GM12801 (cell line): ENCODE results near the gene APOLD1.

Experiments used
- CTCF ChIP-seq: IDR thresholded peaks from one replicate; pipeline ENCODE4 v1.5.1; 2011; ENCODE audit warnings: control low read depth; ENCODE audit not compliant: insufficient read length; ENCODE audit errors: extremely low read depth

The APOLD1 gene

GRCh38 chr12:12813120-12814101 is 28.0 kb downstream of the APOLD1 start, which contains the start of gene DDX47:
TSS of gene DDX47 (plus strand) at chr12:12813346. CDS start at chr12:12813368, 22 bp downstream.
- TF ChIP-seq CTCF, result peak; percentile 2

GRCh38 chr12:12817616-12818015 is 32.2 kb downstream of the APOLD1 start:
- no peak for TF ChIP-seq CTCF

- TF ChIP-seq CTCF, result no peak
Observed at GRCh38 chr12:12818701-12819100, 33.2 kb downstream of the APOLD1 start.

- no peak for TF ChIP-seq CTCF
Observed at GRCh38 chr12:12819221-12819620, 33.8 kb downstream of the APOLD1 start.

GRCh38 chr12:12819752-12820311 is 34.4 kb downstream of the APOLD1 start:
- TF ChIP-seq CTCF, result no peak

- TF ChIP-seq CTCF, result no peak
Observed at GRCh38 chr12:12821975-12822374, 36.5 kb downstream of the APOLD1 start.

- TF ChIP-seq CTCF, result no peak
Observed at GRCh38 chr12:12822886-12823285, 37.4 kb downstream of the APOLD1 start.
